ENCODE measurements around the gene ADGRG3. TPM values are rescaled to one million over a fixed set of nuclear protein-coding genes. Genes with fewer than 3 reads are reported as not detected.
A peak's percentile ranks its signal among the peaks of the same experiment; 100 is the strongest.

ADGRG3 gene
- total RNA-seq, 2 experiments from 2014 or later, result 0.13 TPM; not detected in 1

DNA sequence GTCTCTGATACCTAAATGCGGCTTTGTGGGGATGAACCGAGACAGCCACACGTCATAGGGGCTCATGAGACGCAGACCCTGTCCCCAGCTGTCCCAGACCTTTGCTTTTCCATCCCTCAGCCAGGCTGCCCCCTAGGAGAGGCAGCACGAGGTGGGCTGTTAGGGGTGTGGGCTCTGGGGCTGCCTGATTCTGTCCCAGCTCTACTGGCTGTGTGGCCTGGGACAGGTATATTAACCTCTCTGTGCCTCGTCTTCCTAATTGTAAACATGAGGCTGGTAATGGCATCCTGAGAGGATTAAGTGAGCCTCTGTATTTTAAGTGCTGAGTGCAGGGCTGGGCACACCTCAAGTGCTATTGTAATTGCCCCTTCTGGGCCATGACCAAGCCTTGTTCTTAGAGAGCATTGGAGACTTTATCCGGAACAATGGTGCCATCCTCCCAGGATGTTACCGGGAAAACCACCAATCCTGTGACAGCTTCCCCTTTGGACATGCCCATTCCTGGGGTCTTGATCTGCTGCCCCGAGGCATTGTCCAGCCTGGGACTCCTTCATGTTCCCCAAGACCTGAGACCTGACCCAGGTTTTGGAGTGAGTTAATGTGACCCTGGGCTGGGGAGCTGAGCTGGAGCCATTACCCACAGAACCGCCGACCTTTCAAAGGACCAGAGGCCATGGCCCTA lies 34.6 kb upstream of the ADGRG3 start:
- Mint-ChIP-seq H3K36me3 (ENCODE audit: low read depth) (no peaks in the 10 kb centered on the region), H3K4me3 (no peak overlapping the region), H3K4me1 (ENCODE audit: low read depth) (peaks cover 10% of the 10 kb centered on the region), H3K27me3 (ENCODE audit: low read depth) (peaks cover 23% of the 10 kb centered on the region), H3K27ac (no peak overlapping the region), H3K9me3 (ENCODE audit: insufficient read depth) (no peaks in the 10 kb centered on the region)
- DNase-seq (no peak), ATAC-seq (no peak)
- ChIA-PET CTCF (interaction anchor here (1.1 to 1.5 kb wide), 3 partner anchors 14 to 57 kb away, joined by 3 read pairs; no protein-coding TSS in a partner anchor), POLR2A (interaction anchor here (1.5 kb wide), 1 partner anchor 24 kb away, joined by 5 read pairs; no protein-coding TSS in a partner anchor)

DNA sequence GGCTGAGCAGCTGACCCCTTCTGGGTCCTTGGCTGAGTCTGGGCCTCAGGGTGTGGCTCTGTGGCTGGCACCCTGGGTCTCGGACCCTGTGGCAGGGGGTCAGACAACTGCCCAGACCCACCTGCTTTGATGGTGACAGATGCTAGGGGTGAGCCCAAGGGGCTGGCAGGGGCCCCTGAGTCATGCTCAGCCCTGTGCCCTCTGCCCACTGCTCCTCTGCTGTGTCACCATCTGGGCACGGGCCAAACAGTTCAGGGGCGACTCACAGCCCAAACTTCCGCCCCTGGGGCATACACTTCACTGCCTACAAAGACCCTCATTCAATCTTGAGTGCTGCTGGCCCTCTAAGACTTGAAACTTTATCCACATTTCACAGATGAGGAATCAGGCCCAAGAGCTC lies 33.9 kb upstream of the ADGRG3 start:
- ChIA-PET POLR2A (interaction anchor here (1.0 to 1.5 kb wide), 2 partner anchors 13 to 25 kb away, joined by 3 to 5 read pairs; no protein-coding TSS in a partner anchor), CTCF (interaction anchor here (1.3 to 2.3 kb wide), 4 partner anchors 14 to 43 kb away, joined by 3 to 7 read pairs (median 6); no protein-coding TSS in a partner anchor)
- Mint-ChIP-seq H3K4me1 (ENCODE audit: low read depth) (peaks cover 3% of the 10 kb centered on the region), H3K4me3 (no peak overlapping the region), H3K27me3 (ENCODE audit: low read depth) (peaks cover 16% of the 10 kb centered on the region), H3K36me3 (ENCODE audit: low read depth) (no peaks in the 10 kb centered on the region), H3K9me3 (ENCODE audit: insufficient read depth) (no peaks in the 10 kb centered on the region), H3K27ac (no peak overlapping the region)
- DNase-seq (no peak), ATAC-seq (no peak)

DNA sequence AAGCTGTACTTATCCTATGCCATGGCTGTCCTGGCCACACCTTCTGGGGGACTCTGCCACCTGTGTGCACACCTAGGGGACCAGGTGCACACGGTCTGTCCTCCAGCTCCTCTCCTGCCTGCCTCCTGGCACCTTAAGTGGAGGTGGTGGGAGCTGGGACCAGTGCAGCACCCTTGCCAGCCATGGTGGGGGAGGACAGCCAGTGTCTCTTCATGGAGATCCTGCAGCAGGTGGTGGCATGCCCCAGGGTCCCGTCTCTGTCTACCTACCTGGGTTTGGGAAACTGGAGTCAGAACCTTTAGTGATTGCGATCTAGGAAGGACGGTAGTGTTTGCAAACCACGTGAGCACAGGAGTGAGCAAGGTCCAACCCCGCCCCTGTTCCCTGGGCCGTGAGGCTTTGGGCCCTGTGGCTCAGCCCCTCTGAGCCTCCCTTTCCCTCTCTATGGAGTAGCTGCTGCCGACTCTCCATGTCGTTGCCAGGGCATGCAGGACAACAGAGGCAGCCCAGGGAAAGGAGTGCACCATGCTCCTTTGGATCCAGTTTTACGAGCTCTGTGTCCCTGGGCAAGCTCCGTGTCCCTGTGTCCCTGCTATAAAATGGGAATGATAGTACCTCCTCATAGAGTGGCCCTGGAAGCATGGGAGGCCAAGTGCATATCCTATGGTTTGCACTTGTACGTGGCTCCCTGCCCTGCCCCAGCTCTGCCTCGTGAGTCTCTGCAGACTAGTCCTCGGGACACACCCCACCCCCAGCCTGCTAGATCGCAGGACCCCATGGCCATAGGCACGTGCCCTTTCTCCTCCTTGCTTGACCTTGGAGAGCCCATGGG lies 32.6 kb upstream of the ADGRG3 start:
- peaks cover 16% of the 10 kb centered on the region for H3K27me3 Mint-ChIP-seq (ENCODE audit: low read depth)
- ChIA-PET CTCF (interaction anchor here (1.3 to 2.3 kb wide), 4 partner anchors 13 to 44 kb away, joined by 3 to 7 read pairs (median 6); no protein-coding TSS in a partner anchor), POLR2A (no interaction called here)
- DNase-seq, result no peak
- no peak overlapping the region for H3K4me3 Mint-ChIP-seq
- H3K27ac Mint-ChIP-seq, result no peak overlapping the region
- no peaks in the 10 kb centered on the region for H3K9me3 Mint-ChIP-seq (ENCODE audit: insufficient read depth)
- no peak for ATAC-seq
- no peaks in the 10 kb centered on the region for H3K4me1 Mint-ChIP-seq (ENCODE audit: low read depth)
- no peaks in the 10 kb centered on the region for H3K36me3 Mint-ChIP-seq (ENCODE audit: low read depth)

DNA sequence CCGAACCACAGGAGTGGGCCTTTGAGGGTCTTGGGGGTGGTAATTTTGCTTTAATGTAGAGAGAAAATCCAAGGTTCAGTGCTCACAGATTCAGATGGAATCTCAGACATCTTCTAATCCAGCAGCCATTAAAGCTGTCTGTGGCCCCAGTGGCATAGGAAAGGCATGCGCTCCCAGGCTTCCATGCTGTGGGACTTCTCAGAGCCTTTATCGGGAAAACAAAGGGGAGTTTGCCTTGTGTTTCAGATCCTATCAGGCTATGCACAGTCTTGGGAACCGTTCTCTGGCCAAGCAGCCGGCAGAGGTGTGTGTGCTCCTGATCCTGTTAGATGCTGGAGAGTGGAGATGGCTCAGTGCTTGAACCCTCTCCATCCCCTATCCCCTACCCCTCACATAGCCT lies 31.9 kb upstream of the ADGRG3 start:
- Mint-ChIP-seq H3K9me3 (ENCODE audit: insufficient read depth) (no peaks in the 10 kb centered on the region), H3K27ac (no peak overlapping the region), H3K4me1 (ENCODE audit: low read depth) (no peaks in the 10 kb centered on the region), H3K36me3 (ENCODE audit: low read depth) (no peaks in the 10 kb centered on the region), H3K4me3 (no peak overlapping the region), H3K27me3 (ENCODE audit: low read depth) (peaks cover 11% of the 10 kb centered on the region)
- ChIA-PET POLR2A (no interaction called here), CTCF (interaction anchor here (2.3 to 3.4 kb wide), 2 partner anchors 12 to 45 kb away, joined by 7 to 22 read pairs; no protein-coding TSS in a partner anchor)
- DNase-seq, result no peak
- no peak for ATAC-seq

DNA sequence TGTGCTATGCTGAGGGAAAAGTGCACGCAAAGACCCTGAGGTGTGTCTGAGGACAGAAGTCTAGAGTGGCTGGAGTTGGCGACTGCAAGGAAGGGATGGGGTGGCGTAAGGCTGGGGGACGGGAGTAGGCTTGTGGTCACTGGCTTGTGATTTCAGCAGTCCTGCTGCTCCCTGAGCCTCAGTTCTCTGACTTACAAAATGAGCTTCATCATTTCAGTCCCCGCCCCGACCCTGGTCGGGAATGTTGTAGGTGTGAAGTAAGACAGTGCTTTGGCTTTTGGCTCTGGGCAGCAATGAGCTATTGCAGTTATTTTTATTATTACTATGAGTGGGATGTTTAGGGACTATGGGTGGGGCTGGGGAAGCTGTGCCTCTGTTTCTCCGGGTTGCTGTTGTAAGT lies 31.1 kb upstream of the ADGRG3 start:
- DNase-seq (no peak), ATAC-seq (no peak)
- no peaks in the 10 kb centered on the region for H3K4me1 Mint-ChIP-seq (ENCODE audit: low read depth)
- no peaks in the 10 kb centered on the region for H3K36me3 Mint-ChIP-seq (ENCODE audit: low read depth)
- no peak overlapping the region for H3K4me3 Mint-ChIP-seq
- CTCF ChIA-PET, result interaction anchor here (0.8 to 3.4 kb wide), 5 partner anchors 11 to 60 kb away, joined by 4 to 22 read pairs (median 8); no protein-coding TSS in a partner anchor
- POLR2A ChIA-PET, result interaction anchor here (1.5 kb wide), 1 partner anchor 27 kb away, joined by 5 read pairs; no protein-coding TSS in a partner anchor
- H3K27me3 Mint-ChIP-seq (ENCODE audit: low read depth), result peaks cover 11% of the 10 kb centered on the region
- no peak overlapping the region for H3K27ac Mint-ChIP-seq
- no peaks in the 10 kb centered on the region for H3K9me3 Mint-ChIP-seq (ENCODE audit: insufficient read depth)

DNA sequence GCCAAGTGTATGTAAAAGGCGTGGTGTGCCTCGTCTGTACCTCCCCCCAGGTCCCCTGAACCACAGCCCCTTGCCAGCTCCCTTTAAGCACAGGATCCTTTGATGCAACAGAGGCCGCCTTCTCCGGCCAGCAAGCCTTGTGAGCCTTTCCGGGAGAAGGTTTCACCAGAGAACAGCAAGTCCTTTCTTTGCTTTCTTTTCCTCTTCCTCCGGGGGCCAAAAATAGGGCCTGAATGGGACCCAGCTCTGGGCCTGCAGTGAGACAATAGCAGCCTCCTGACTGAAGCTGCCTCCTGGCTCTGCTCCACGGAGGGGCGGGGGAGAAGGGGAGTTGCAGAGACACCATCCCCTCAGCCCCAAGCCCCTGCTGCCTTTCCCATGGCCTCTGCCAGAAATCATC lies 30.7 kb upstream of the ADGRG3 start:
- no peak overlapping the region for H3K27ac Mint-ChIP-seq
- no peaks in the 10 kb centered on the region for H3K4me1 Mint-ChIP-seq (ENCODE audit: low read depth)
- no peaks in the 10 kb centered on the region for H3K36me3 Mint-ChIP-seq (ENCODE audit: low read depth)
- H3K4me3 Mint-ChIP-seq, result no peak overlapping the region
- ChIA-PET POLR2A (interaction anchor here (1.5 kb wide), 1 partner anchor 28 kb away, joined by 5 read pairs; no protein-coding TSS in a partner anchor), CTCF (interaction anchor here (0.8 to 4.1 kb wide), 6 partner anchors 10 to 61 kb away, joined by 4 to 22 read pairs (median 10); no protein-coding TSS in a partner anchor)
- ATAC-seq (no peak), DNase-seq (no peak)
- no peaks in the 10 kb centered on the region for H3K9me3 Mint-ChIP-seq (ENCODE audit: insufficient read depth)
- peaks cover 11% of the 10 kb centered on the region for H3K27me3 Mint-ChIP-seq (ENCODE audit: low read depth)

DNA sequence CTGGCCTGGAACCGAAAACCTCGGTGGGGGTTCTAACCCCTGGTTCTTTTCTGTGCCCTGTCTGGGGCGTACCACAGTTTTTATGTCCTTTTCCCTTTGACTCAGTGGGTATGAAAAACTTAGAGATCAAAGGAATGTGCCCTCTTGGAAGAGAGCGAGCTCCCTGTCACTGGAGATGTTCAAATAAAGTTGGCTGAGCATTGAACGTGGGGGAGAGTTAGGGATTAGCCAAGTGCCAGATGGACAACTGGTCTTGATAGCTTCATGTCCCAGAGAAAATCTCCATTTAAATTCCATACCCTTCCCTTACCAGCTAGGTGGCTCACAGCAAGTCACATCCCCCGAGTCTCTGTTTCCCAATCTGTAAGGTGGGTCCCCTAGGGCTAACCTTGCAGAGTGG lies 30.1 kb upstream of the ADGRG3 start:
- ChIA-PET CTCF (interaction anchor here (1.1 to 4.1 kb wide), 6 partner anchors 10 to 63 kb away, joined by 5 to 22 read pairs (median 10); no protein-coding TSS in a partner anchor), POLR2A (interaction anchor here (1.5 kb wide), 1 partner anchor 28 kb away, joined by 5 read pairs; no protein-coding TSS in a partner anchor)
- H3K4me1 Mint-ChIP-seq (ENCODE audit: low read depth), result peaks cover under 1% of the 10 kb centered on the region
- H3K4me3 Mint-ChIP-seq, result no peak overlapping the region
- no peaks in the 10 kb centered on the region for H3K36me3 Mint-ChIP-seq (ENCODE audit: low read depth)
- H3K27me3 Mint-ChIP-seq (ENCODE audit: low read depth), result peaks cover 11% of the 10 kb centered on the region
- H3K9me3 Mint-ChIP-seq (ENCODE audit: insufficient read depth), result no peaks in the 10 kb centered on the region
- ATAC-seq (no peak), DNase-seq (no peak)
- no peak overlapping the region for H3K27ac Mint-ChIP-seq

DNA sequence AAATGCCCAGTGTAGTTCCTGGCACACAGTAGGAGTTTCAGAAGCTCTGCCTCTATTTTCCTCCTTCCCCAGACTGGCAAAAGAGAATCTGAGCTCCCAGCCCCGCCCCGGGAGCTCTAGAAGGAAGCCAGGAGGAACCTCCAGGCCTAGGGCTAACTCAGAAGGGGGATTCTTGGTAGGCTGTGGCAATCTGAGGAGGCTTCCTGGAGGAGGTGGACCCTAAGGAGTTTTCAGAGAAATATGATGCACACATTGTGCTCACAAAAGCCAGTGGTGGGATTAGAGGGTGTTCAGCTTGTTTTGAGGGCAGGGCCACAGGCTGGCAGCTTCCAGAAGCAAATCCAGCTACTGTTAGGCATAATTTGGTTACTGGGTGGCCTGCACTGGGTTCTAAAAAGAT lies 29.7 kb upstream of the ADGRG3 start:
- no peaks in the 10 kb centered on the region for H3K9me3 Mint-ChIP-seq (ENCODE audit: insufficient read depth)
- DNase-seq, result no peak
- no peak overlapping the region for H3K27ac Mint-ChIP-seq
- ATAC-seq, result no peak
- H3K4me3 Mint-ChIP-seq, result no peak overlapping the region
- H3K36me3 Mint-ChIP-seq (ENCODE audit: low read depth), result no peaks in the 10 kb centered on the region
- H3K4me1 Mint-ChIP-seq (ENCODE audit: low read depth), result peaks cover 4% of the 10 kb centered on the region
- peaks cover 11% of the 10 kb centered on the region for H3K27me3 Mint-ChIP-seq (ENCODE audit: low read depth)
- CTCF ChIA-PET, result interaction anchor here (1.1 to 4.1 kb wide), 5 partner anchors 10 to 63 kb away, joined by 5 to 22 read pairs (median 13); no protein-coding TSS in a partner anchor
- POLR2A ChIA-PET, result no interaction called here

DNA sequence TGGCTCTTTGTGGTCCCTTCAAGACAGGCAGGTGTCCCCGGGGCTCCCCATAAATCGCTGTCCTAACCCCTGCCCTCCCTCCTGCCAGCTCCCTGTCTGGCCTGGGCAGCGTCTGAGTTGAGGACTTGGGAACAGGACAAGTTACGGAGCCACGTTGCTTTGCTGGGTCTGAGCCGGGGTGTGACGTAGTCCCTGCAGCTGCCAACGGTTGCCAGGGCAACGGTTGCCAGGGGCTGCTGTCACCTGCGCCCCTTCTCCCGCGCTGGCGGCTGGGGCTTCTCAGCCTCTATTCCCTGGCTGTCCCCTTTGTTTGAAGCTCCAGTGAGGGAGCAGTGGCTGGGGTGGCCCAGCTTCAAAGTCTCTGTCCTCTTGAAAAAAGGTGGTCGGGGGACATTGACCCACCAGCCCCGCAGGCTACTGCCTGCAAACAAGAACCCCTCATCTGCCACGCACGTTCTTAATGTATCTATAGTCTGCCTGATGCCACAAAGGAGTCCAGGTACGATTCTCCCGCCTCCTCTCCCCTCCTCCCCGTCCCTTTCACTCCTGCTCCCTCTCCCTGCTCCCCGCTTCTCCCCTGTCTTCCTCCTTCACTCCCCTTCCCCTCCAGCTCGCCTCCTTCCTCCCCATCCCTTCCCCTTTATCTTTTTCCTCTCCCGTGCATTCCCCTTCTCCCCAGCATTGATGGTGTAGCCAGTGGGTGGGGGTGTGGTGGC lies 28.8 kb upstream of the ADGRG3 start:
- Mint-ChIP-seq H3K27ac (no peak overlapping the region), H3K9me3 (ENCODE audit: insufficient read depth) (no peaks in the 10 kb centered on the region), H3K4me3 (no peak overlapping the region), H3K36me3 (ENCODE audit: low read depth) (no peaks in the 10 kb centered on the region), H3K27me3 (ENCODE audit: low read depth) (peaks cover 11% of the 10 kb centered on the region), H3K4me1 (ENCODE audit: low read depth) (peaks cover 6% of the 10 kb centered on the region)
- peak; percentile 32 for DNase-seq
- CTCF ChIA-PET, result interaction anchor here (1.2 to 4.1 kb wide), 6 partner anchors 9 to 62 kb away, joined by 8 to 22 read pairs (median 12); no protein-coding TSS in a partner anchor
- ATAC-seq, result peak; percentile 62
- POLR2A ChIA-PET, result interaction anchor here (0.6 kb wide), 2 partner anchors 12 to 97 kb away, joined by 3 read pairs; partner anchors contain the start of gene ADGRG5

DNA sequence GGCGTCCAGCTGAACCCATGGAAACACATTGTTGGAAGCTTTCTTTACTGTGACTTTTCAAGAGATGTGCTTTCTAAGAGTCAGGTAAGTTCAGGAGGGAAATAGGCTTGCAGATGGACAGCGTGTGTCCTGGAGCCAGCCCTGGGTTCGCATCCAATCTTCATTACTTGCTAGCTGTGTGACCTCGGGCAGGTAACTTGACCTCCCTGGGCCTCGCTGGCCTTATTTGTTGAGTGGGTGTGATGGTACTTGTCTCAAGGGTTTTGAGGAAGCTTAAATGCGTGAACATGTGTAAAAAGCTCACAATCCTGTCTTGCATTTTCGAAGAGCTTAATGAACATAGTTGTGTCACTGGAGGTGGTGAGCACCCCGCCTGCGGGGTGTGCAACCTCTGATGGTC lies 27.9 kb upstream of the ADGRG3 start:
- no peak overlapping the region for H3K4me3 Mint-ChIP-seq
- peaks cover 6% of the 10 kb centered on the region for H3K4me1 Mint-ChIP-seq (ENCODE audit: low read depth)
- POLR2A ChIA-PET, result interaction anchor here (0.6 kb wide), 1 partner anchor 43 kb away, joined by 3 read pairs; no protein-coding TSS in a partner anchor
- peaks cover 11% of the 10 kb centered on the region for H3K27me3 Mint-ChIP-seq (ENCODE audit: low read depth)
- no peak for DNase-seq
- no peaks in the 10 kb centered on the region for H3K9me3 Mint-ChIP-seq (ENCODE audit: insufficient read depth)
- no peaks in the 10 kb centered on the region for H3K36me3 Mint-ChIP-seq (ENCODE audit: low read depth)
- CTCF ChIA-PET, result interaction anchor here (1.2 to 4.1 kb wide), 5 partner anchors 8 to 64 kb away, joined by 8 to 15 read pairs (median 11); no protein-coding TSS in a partner anchor
- no peak overlapping the region for H3K27ac Mint-ChIP-seq
- no peak for ATAC-seq

DNA sequence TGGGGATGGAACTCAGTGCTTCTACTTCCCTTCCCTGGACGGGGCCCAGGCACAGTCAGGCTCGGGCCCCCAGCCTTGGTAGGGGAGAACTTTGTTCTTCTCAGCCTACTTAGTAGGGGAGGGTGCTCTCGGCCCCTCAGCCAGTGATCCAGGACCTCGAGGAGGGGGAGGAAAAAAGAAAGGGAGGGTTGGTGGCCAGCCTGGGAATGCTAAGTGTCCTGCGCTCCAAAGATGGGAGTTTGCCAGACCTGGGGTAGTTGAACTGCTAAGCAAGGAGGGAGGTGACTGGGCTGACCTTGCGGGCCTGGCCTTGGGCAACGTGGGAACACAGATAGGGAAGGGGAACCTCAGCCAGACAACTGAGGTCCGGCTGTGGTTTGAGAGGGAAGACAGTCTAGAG lies 27.5 kb upstream of the ADGRG3 start:
- H3K4me3 Mint-ChIP-seq, result no peak overlapping the region
- H3K9me3 Mint-ChIP-seq (ENCODE audit: insufficient read depth), result no peaks in the 10 kb centered on the region
- peaks cover 9% of the 10 kb centered on the region for H3K4me1 Mint-ChIP-seq (ENCODE audit: low read depth)
- ChIA-PET POLR2A (no interaction called here), CTCF (interaction anchor here (1.2 to 4.1 kb wide), 5 partner anchors 8 to 64 kb away, joined by 8 to 15 read pairs (median 11); no protein-coding TSS in a partner anchor)
- H3K36me3 Mint-ChIP-seq (ENCODE audit: low read depth), result no peaks in the 10 kb centered on the region
- ATAC-seq, result no peak
- H3K27ac Mint-ChIP-seq, result no peak overlapping the region
- DNase-seq, result no peak
- peaks cover 11% of the 10 kb centered on the region for H3K27me3 Mint-ChIP-seq (ENCODE audit: low read depth)
